ENCODE measurements around the gene SETD2. TPM values are rescaled to one million over a fixed set of nuclear protein-coding genes. Genes with fewer than 3 reads are reported as not detected.

Gene SETD2
- total and polyA plus RNA-seq, 9 of the 15 experiments (the other 6 are each of a cell fraction or from before 2014, with no cell fraction given) = 8.2 to 44.0 (median 33.6) TPM

- ATAC-seq (peak; percentile 53), FAIRE-seq (no peak), DNase-seq (ENCODE audit: extremely low read depth in 1 of 4, low spot score in 3 of 4) (no peak)
- 49% methylated on average over 3 of the region's 3 CpGs for WGBS (ENCODE audit: insufficient coverage, low coverage, missing lambda C conversion rate)
- TF ChIP-seq ZNF395 (CRISPR knock-in tag; IDR thresholded peaks at IDR 0.05) = no peak
- no peak for TF ChIP-seq ESRRA (IDR thresholded peaks at IDR 0.05; ENCODE audit: borderline replicate concordance, low read depth)
- no peak for TF ChIP-seq MCM3 (IDR thresholded peaks at IDR 0.05)
- no peak for TF ChIP-seq RUNX1 (IDR thresholded peaks at IDR 0.05; ENCODE audit: low read depth)
- TF ChIP-seq CAMTA2 (CRISPR knock-in tag; conservative IDR thresholded peaks at IDR 0.05) = no peak
- no peak for TF ChIP-seq ZBTB2 (IDR thresholded peaks at IDR 0.05)
- TF ChIP-seq STAT5B (CRISPR knock-in tag; IDR thresholded peaks at IDR 0.05) = no peak
- no peak for TF ChIP-seq FOXO4 (CRISPR knock-in tag; IDR thresholded peaks at IDR 0.05)
- TF ChIP-seq ELF4 (CRISPR knock-in tag; IDR thresholded peaks at IDR 0.05) = no peak
- TF ChIP-seq HCFC1 (IDR thresholded peaks at IDR 0.05; ENCODE audit: low read depth, low read length) = no peak
- no peak for TF ChIP-seq PKNOX1 (IDR thresholded peaks at IDR 0.05)
- no peak for TF ChIP-seq PYGO2 (tag; IDR thresholded peaks at IDR 0.05)
- TF ChIP-seq EP400 (IDR thresholded peaks at IDR 0.05) = no peak
- TF ChIP-seq RAD21 (CRISPR knock-in tag; conservative IDR thresholded peaks at IDR 0.05 in 1 of 2, IDR thresholded peaks at IDR 0.05 in 1 of 2) = no peak
- Histone ChIP-seq H3K9me3 (replicated peaks; ENCODE audit: control insufficient read depth, insufficient read depth, low read depth, low read length) (no peaks in the 10 kb centered on the region), H3K27ac (ENCODE audit: extremely low read depth, low read depth, low read length) (no peak overlapping the region), H3K79me2 (ENCODE audit: control insufficient read depth, insufficient read depth, low read length) (peaks cover 83% of the 10 kb centered on the region), H4K20me1 (replicated peaks; ENCODE audit: control insufficient read depth, insufficient read depth, low read length) (peaks cover 18% of the 10 kb centered on the region), H3K4me1 (replicated peaks in 1 of 2; ENCODE audit: control insufficient read depth in 2 of 2, insufficient read depth in 2 of 2, low read length in 2 of 2) (peaks cover 0 to 7% of the 10 kb centered on the region in 2 experiments; a peak in 2 of 5 replicates), H3K4me2 (ENCODE audit: insufficient read depth, low read length) (no peak overlapping the region), H3K9me1 (ENCODE audit: control insufficient read depth, insufficient read depth, low read length) (peaks cover 3% of the 10 kb centered on the region), H3K4me3 (no peak overlapping the region), H3K9ac (ENCODE audit: insufficient read depth in 1 of 2, low read depth in 2 of 2, low read length in 2 of 2) (no peak overlapping the region), H3K27me3 (ENCODE audit: control insufficient read depth in 2 of 2, insufficient read depth in 2 of 2, low read length in 2 of 2) (no peaks in the 10 kb centered on the region), H2AFZ (ENCODE audit: low read depth, low read length) (no peak overlapping the region), H3K36me3 (ENCODE audit: control insufficient read depth, insufficient read depth, low read length) (0 out of 3 replicates have a peak, but pooled peaks cover 4% of the 10 kb centered on the region)
- in situ Hi-C loops (cut with MboI) = no loop called here
- BruUV-seq (replicated peaks) = no TSS peak
- intact Hi-C loops (cut with micrococcal nuclease) = no loop called here
- ChIA-PET CTCF (ENCODE audit: low intra/inter-chr PET ratio) (no interaction called here), POLR2A (interaction anchor here (1.3 to 2.1 kb wide), 5 partner anchors 8 to 18 kb away, joined by 4 to 7 read pairs (median 6); no protein-coding TSS in a partner anchor)
These were observed 29.6 kb downstream of the SETD2 start for GRCh38 chr3:47134311-47134710.
